GM12878 (cell line): ENCODE measurements around the gene COTL1. TPM values are rescaled to one million over a fixed set of nuclear protein-coding genes. Genes with fewer than 3 reads are reported as not detected.

Experiments used
- ATAC-seq: fragments of 200-7000 bp; cut with Tn5 transposase; 3 replicates; pipeline ENCODE4 v1.9.1; 2020; ENCODE audit warnings: mild to moderate bottlenecking, moderate library complexity
- BruUV-seq: library from RNA; stranded (reverse); fragments of 400-500 nt; replicated peaks from 2 replicates; lab custom pipeline; 2021; lab: Mats Ljungman, UMichigan
- CTCF ChIA-PET: fragments of 300-600 bp; sonication (Branson Sonifier 250); formaldehyde crosslinking; extraction: SDS; loops from one replicate; lab custom pipeline; 2021; ENCODE audit warnings: inconsistent platforms; lab: Yijun Ruan, JAX
- POLR2A ChIA-PET: fragments of 350-600 bp; formaldehyde crosslinking; extraction: SDS; loops from one replicate; lab custom pipeline; 2021; ENCODE audit warnings: inconsistent platforms; lab: Charles Lee
- RAD21 ChIA-PET: fragments of 300-600 bp; sonication (Branson Sonifier 250); formaldehyde crosslinking; loops from one replicate; lab custom pipeline; 2023; ENCODE audit warnings: antibody characterized with exemption; ENCODE audit not compliant: unreplicated experiment; lab: Charles Lee
- SMC1A ChIA-PET: fragments of 300-600 bp; sonication (Branson Sonifier 250); formaldehyde crosslinking; loops from one replicate; lab custom pipeline; 2023; ENCODE audit not compliant: unreplicated experiment, uncharacterized antibody; lab: Charles Lee
- DNase-seq: peaks from one replicate; pipeline ENCODE4 v3.0.0-alpha.2; 2011; ENCODE audit warnings: low read depth, low spot score
- FAIRE-seq: peaks from 3 replicates; lab custom pipeline; 2011; peaks lifted over from hg19 to GRCh38; lab: Jason Lieb, UNC
- H2AFZ ChIP-seq: 2 replicates; pipeline ENCODE4 v1.6.0; 2011; ENCODE audit warnings: low read depth, low read length, control low read depth; ENCODE audit not compliant: control insufficient read depth
- H3K27ac ChIP-seq: 2 replicates; pipeline ENCODE4 v1.5.1; 2011; ENCODE audit warnings: control low read depth; ENCODE audit not compliant: control insufficient read depth, insufficient read depth
- H3K27me3 ChIP-seq, 2 experiments: replicated peaks in 1 of 2; 2 replicates each; pipeline versions ENCODE4 v1.6.0 to v1.6.1; 2011; ENCODE audit warnings: low read length in 1 of 2; ENCODE audit not compliant: control insufficient read depth in 2 of 2, insufficient read depth in 2 of 2
- H3K36me3 ChIP-seq, 2 experiments: 2 replicates each; pipeline ENCODE4 v1.5.1; 2011; ENCODE audit warnings: low read length in 1 of 2; ENCODE audit not compliant: control insufficient read depth in 2 of 2, insufficient read depth in 2 of 2
- H3K4me1 ChIP-seq: 2 replicates; pipeline ENCODE4 v1.6.1; 2011; ENCODE audit warnings: mild to moderate bottlenecking, low read length, moderate library complexity, mixed read lengths; ENCODE audit not compliant: control insufficient read depth, insufficient read depth
- H3K4me2 ChIP-seq: 2 replicates; pipeline ENCODE4 v1.6.0; 2011; ENCODE audit warnings: control low read depth; ENCODE audit not compliant: control insufficient read depth, insufficient read depth
- H3K4me3 ChIP-seq: fragments of 200-600 bp; sonication (generic); 2 replicates; pipeline ENCODE4 v1.5.1; 2016
- H3K79me2 ChIP-seq: 2 replicates; pipeline ENCODE4 v1.6.0; 2011; ENCODE audit warnings: low read length; ENCODE audit not compliant: control insufficient read depth, insufficient read depth
- H3K9ac ChIP-seq: 2 replicates; pipeline ENCODE4 v1.8.0; 2011; ENCODE audit warnings: low read length, control low read depth, mixed read lengths; ENCODE audit not compliant: control insufficient read depth, insufficient read depth
- H3K9me3 ChIP-seq: replicated peaks from 3 replicates; pipeline ENCODE4 v1.5.1; 2011; ENCODE audit warnings: mild to moderate bottlenecking, low read length; ENCODE audit not compliant: control insufficient read depth, insufficient read depth
- H4K20me1 ChIP-seq: 2 replicates; pipeline ENCODE4 v1.6.0; 2011; ENCODE audit not compliant: control insufficient read depth, insufficient read depth
- BHLHE40 ChIP-seq, 2 experiments: fragments of 450-650 bp in 1 of 2; IDR thresholded peaks; 2 replicates each; pipeline ENCODE4 v1.6.1; 2011 to 2017; ENCODE audit warnings: low read depth in 2 of 2, borderline replicate concordance in 1 of 2, improper control_type of control experiment in 1 of 2, low read length in 1 of 2, mild to moderate bottlenecking in 1 of 2
- CEBPB ChIP-seq, 2 experiments: fragments of 150-350 bp in 1 of 2; IDR thresholded peaks; 2 replicates each; pipeline ENCODE4 v1.6.1; 2012 to 2014; ENCODE audit warnings: low read depth in 2 of 2, low read length in 2 of 2, borderline replicate concordance in 1 of 2, inconsistent platforms in 1 of 2
- ETV6 ChIP-seq, 2 experiments: fragments of 450-650 bp in 1 of 2; IDR thresholded peaks in 1 of 2; conservative IDR thresholded peaks in 1 of 2; 2 replicates each; pipeline ENCODE4 v1.6.1; 2014; ENCODE audit warnings: antibody characterized with exemption in 1 of 2, borderline replicate concordance in 1 of 2, low read depth in 1 of 2, mild to moderate bottlenecking in 1 of 2, moderate library complexity in 1 of 2
- EZH2 ChIP-seq: IDR thresholded peaks from 2 replicates; pipeline ENCODE4 v1.6.1; 2012; ENCODE audit warnings: low read depth, mild to moderate bottlenecking, control low read depth, inconsistent platforms, low read length, borderline replicate concordance; ENCODE audit not compliant: control insufficient read depth
- MLLT1 ChIP-seq: fragments of 450-650 bp; IDR thresholded peaks from 2 replicates; pipeline ENCODE4 v1.6.1; 2016; ENCODE audit warnings: mild to moderate bottlenecking
- NFYA ChIP-seq: IDR thresholded peaks from 2 replicates; pipeline ENCODE4 v1.6.1; 2011; ENCODE audit warnings: low read depth, mild to moderate bottlenecking, low read length, improper control_type of control experiment, borderline replicate concordance
- SMARCA5 ChIP-seq: fragments of 450-650 bp; IDR thresholded peaks from 2 replicates; pipeline ENCODE4 v1.6.1; 2017; ENCODE audit warnings: mild to moderate bottlenecking
- STAT1 ChIP-seq: fragments of 450-650 bp; conservative IDR thresholded peaks from 2 replicates; pipeline ENCODE4 v1.6.1; 2014; ENCODE audit warnings: antibody characterized with exemption, mild to moderate bottlenecking
- ZNF207 ChIP-seq: fragments of 450-650 bp; IDR thresholded peaks from 2 replicates; pipeline ENCODE4 v1.6.1; 2014; ENCODE audit warnings: antibody characterized with exemption, mild to moderate bottlenecking, borderline replicate concordance
- ZNF217 ChIP-seq: fragments of 450-650 bp; IDR thresholded peaks from 2 replicates; pipeline ENCODE4 v1.6.1; 2017; ENCODE audit warnings: antibody characterized with exemption, mild to moderate bottlenecking
- WGBS: methylation state at CpG from one replicate; pipeline ENCODE4 v1.1.6; 2016; ENCODE audit warnings: low lambda C conversion rate; ENCODE audit not compliant: insufficient replicate concordance, insufficient coverage; ENCODE audit errors: missing lambda C conversion rate; 5-methylcytosine and 5-hydroxymethylcytosine counted together
- in situ Hi-C: fragments of 300-500 bp; cut with MboI; formaldehyde crosslinking; loops from 9 replicates; pipeline ENCODE4 v1.14.3; 2018; ENCODE audit warnings: mixed read lengths
- intact Hi-C: fragments of 100-400 bp; cut with micrococcal nuclease; formaldehyde crosslinking; loops from one replicate; pipeline ENCODE4 v1.14.2; 2022; ENCODE audit not compliant: unreplicated experiment
- polyA plus RNA-seq, 11 experiments: library from polyadenylated mRNA; depleted of rRNA in 4 of 11; unstranded in 6 of 11; stranded (reverse) in 5 of 11; fragments of >200 nt; fragmentation: Nextera tagmentation in 4 of 11; fragmentation: Illumina TruSeq in 1 of 11; extraction: Ambion mirVana in 4 of 11; extraction: Trizol in 1 of 11; gene quantifications; 1 replicate in 1 of 11; 2 replicates in 10 of 11; pipeline versions ENCODE4 v1.2.1 to v1.2.3, GENCODE V29; 2011 to 2016; ENCODE audit warnings: inconsistent platforms in 2 of 11, missing spikeins in 2 of 11, low read depth in 1 of 11
- total RNA-seq, 4 experiments: library from RNA; depleted of rRNA in 3 of 4; stranded (reverse); fragments of >200 nt in 3 of 4; fragmentation: Illumina TruSeq in 1 of 4; extraction: Trizol in 1 of 4; gene quantifications; 2 replicates each; pipeline versions ENCODE4 v1.2.1 to v1.2.3, GENCODE V29; 2013 to 2021

COTL1 gene
- total and polyA plus RNA-seq, 10 of the 15 experiments (the other 5 are each of a cell fraction or from before 2014, with no cell fraction given): 140 to 894 (median 330) TPM

- Histone ChIP-seq H3K36me3 (peaks cover 20 to 24% of the 10 kb centered on the region in 2 experiments), H3K4me1 (peaks cover 71% of the 10 kb centered on the region), H3K4me2 (peak overlapping the region; percentile 82), H3K4me3 (peak overlapping the region; percentile 56), H2AFZ (no peak overlapping the region), H3K27me3 (no peaks in the 10 kb centered on the region), H3K27ac (peak overlapping the region; percentile 89), H4K20me1 (no peaks in the 10 kb centered on the region), H3K9me3 (no peaks in the 10 kb centered on the region), H3K9ac (peak overlapping the region; percentile 91), H3K79me2 (peaks cover 91% of the 10 kb centered on the region)
- ATAC-seq (no peak), DNase-seq (no peak), FAIRE-seq (no peak)
- ChIA-PET POLR2A (interaction anchor here (2.2 to 16.2 kb wide), 2 partner anchors 9 to 19 kb away, joined by 12 to 214 read pairs; partner anchors contain the start of gene COTL1), RAD21 (interaction anchor here (1.0 to 13.6 kb wide), 4 partner anchors 11 to 89 kb away, joined by 3 to 224 read pairs (median 30); partner anchors contain the start of gene COTL1), CTCF (interaction anchor here (1.1 to 3.9 kb wide), 2 partner anchors 20 to 26 kb away, joined by 3 to 33 read pairs; no protein-coding TSS in a partner anchor), SMC1A (interaction anchor here (1.4 to 14.5 kb wide), 5 partner anchors 10 to 131 kb away, joined by 4 to 229 read pairs (median 13); partner anchors contain the start of gene COTL1)
- in situ Hi-C loops (no loop called here), intact Hi-C loops (no loop called here)
- no TSS peak for BruUV-seq
- no peak for TF ChIP-seq ZNF207
- TF ChIP-seq EZH2: no peak
- no peak for TF ChIP-seq CEBPB (IDR thresholded peaks at IDR 0.05; ENCODE audit: borderline replicate concordance in 1 of 2, low read depth in 2 of 2, low read length in 2 of 2)
- TF ChIP-seq SMARCA5: no peak; the same call in 1 of the 2 replicates
- TF ChIP-seq STAT1: no peak
- no peak for TF ChIP-seq ZNF217
Measured at GRCh38 chr16:84596161-84596560, 21.7 kb downstream of the COTL1 start.

DNA sequence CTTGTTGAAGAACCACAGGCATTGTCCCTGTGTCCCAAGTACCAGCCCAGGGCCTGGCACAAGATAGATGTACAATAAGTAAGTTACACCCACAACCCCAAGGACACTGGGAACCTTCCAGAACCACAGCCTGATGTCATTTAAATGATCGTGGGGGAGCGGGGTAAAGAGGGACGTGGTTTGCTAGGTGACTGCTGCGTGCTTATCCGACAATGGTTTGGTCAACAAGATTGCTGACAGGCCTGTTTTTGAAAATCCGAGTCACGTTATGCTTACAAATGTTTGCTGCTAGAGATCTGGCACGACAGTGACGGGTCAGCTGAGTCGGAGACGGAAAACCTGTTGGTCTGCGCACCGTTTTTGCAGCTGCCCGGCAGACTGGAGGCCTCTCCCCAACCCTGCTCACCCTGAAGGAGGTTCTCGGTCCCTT lies 22.8 kb downstream of the COTL1 start:
- in situ Hi-C loops (no loop called here), intact Hi-C loops (no loop called here)
- POLR2A ChIA-PET: interaction anchor here (0.9 to 16.2 kb wide), 3 partner anchors 14 to 89 kb away, joined by 3 to 214 read pairs (median 6); partner anchors contain the start of gene COTL1
- peak overlapping the region; percentile 77 for H3K4me3 ChIP-seq
- 21% methylated on average over 15 of the region's 15 CpGs for WGBS
- SMC1A ChIA-PET: interaction anchor here (1.2 to 14.5 kb wide), 6 partner anchors 12 to 132 kb away, joined by 3 to 183 read pairs (median 6); no protein-coding TSS in a partner anchor
- H3K4me2 ChIP-seq: peak overlapping the region; percentile 88
- ATAC-seq (no peak), DNase-seq (no peak), FAIRE-seq (no peak)
- H3K36me3 ChIP-seq: peaks cover 23 to 25% of the 10 kb centered on the region in 2 experiments
- H4K20me1 ChIP-seq: no peaks in the 10 kb centered on the region
- CTCF ChIA-PET: interaction anchor here (1.5 to 2.1 kb wide), 3 partner anchors 21 to 27 kb away, joined by 4 to 18 read pairs (median 9); no protein-coding TSS in a partner anchor
- RAD21 ChIA-PET: interaction anchor here (1.4 to 4.1 kb wide), 8 partner anchors 9 to 88 kb away, joined by 4 to 38 read pairs (median 6); no protein-coding TSS in a partner anchor
- peak overlapping the region; percentile 91 for H3K9ac ChIP-seq
- no peaks in the 10 kb centered on the region for H3K9me3 ChIP-seq
- H3K4me1 ChIP-seq: peaks cover 64% of the 10 kb centered on the region
- BruUV-seq: no TSS peak
- H3K79me2 ChIP-seq: peaks cover 93% of the 10 kb centered on the region
- H3K27ac ChIP-seq: peak overlapping the region; percentile 97
- H2AFZ ChIP-seq: no peak overlapping the region
- no peaks in the 10 kb centered on the region for H3K27me3 ChIP-seq
- TF ChIP-seq NFYA: no peak
- TF ChIP-seq ETV6 (conservative IDR thresholded peaks at IDR 0.05 in 1 of 2, IDR thresholded peaks at IDR 0.05 in 1 of 2; ENCODE audit: borderline replicate concordance in 1 of 2, low read depth in 1 of 2): no peak
- TF ChIP-seq BHLHE40 (IDR thresholded peaks at IDR 0.05; ENCODE audit: borderline replicate concordance in 1 of 2, low read depth in 2 of 2, low read length in 1 of 2): 0 out of 4 replicates have a peak, but pooled peaks have one; percentile 5 to 18
- peak; percentile 45 for TF ChIP-seq MLLT1
- 0 out of 2 replicates have a peak, but pooled peaks have one; percentile 34 for TF ChIP-seq STAT1
